A549 (cell line): ENCODE results near the gene TTC28. TPM values are rescaled to one million over a fixed set of nuclear protein-coding genes. Genes with fewer than 3 reads are reported as not detected.

Source experiments
- ATAC-seq, 2 experiments: fragments of 200-7000 bp in 1 of 2; fragments of >200 bp in 1 of 2; cut with Nextera tagmentation in 1 of 2; cut with Tn5 transposase in 1 of 2; 3 replicates each; pipeline versions ENCODE4 v1.8.0 to v1.9.1; 2018 to 2020; ENCODE audit warnings: mild to moderate bottlenecking in 1 of 2, moderate library complexity in 1 of 2
- CTCF ChIA-PET: fragments of 300-600 bp; sonication (Branson Sonifier 250); formaldehyde crosslinking; extraction: SDS; loops from one replicate; lab custom pipeline; 2021; ENCODE audit warnings: antibody characterized with exemption, inconsistent platforms; lab: Yijun Ruan, JAX
- POLR2A ChIA-PET: fragments of 350-600 bp; formaldehyde crosslinking; extraction: SDS; loops from one replicate; lab custom pipeline; 2021; ENCODE audit warnings: antibody characterized with exemption, inconsistent platforms; lab: Yijun Ruan, JAX
- DNase-seq, 2 experiments: peaks; one replicate each; pipeline versions ENCODE4 v3.0.0 to v3.0.0-alpha.2; 2011 to 2016; ENCODE audit warnings: low read depth in 1 of 2, low spot score in 1 of 2
- FAIRE-seq: peaks from 2 replicates; lab custom pipeline; 2011; peaks lifted over from hg19 to GRCh38; lab: Jason Lieb, UNC
- H3K27ac ChIP-seq, 2 experiments: fragments of >200 bp; sonication (Bioruptor Twin); formaldehyde crosslinking; 3 replicates each; pipeline ENCODE4 v1.5.1; 2016 to 2017
- H3K4me1 ChIP-seq: fragments of >200 bp; sonication (Bioruptor Twin); formaldehyde crosslinking; 3 replicates; pipeline ENCODE4 v1.6.1; 2016
- H3K4me2 ChIP-seq: fragments of >200 bp; sonication (Bioruptor Twin); formaldehyde crosslinking; 3 replicates; pipeline ENCODE4 v1.6.1; 2016
- H3K4me3 ChIP-seq: fragments of >200 bp; sonication (Bioruptor Twin); formaldehyde crosslinking; 3 replicates; pipeline ENCODE4 v1.5.1; 2016
- H3K9me3 ChIP-seq: fragments of >200 bp; sonication (Bioruptor Twin); formaldehyde crosslinking; 3 replicates; pipeline ENCODE4 v1.6.1; 2016
- ATOH8 ChIP-seq: fragments of 250-450 bp; sonication (Bioruptor Pico); IDR thresholded peaks from 2 replicates; pipeline ENCODE4 v1.5.0; 2020; ENCODE audit warnings: low read depth, mild to moderate bottlenecking, moderate library complexity
- CHD2 ChIP-seq: fragments of 150-350 bp; IDR thresholded peaks from 2 replicates; pipeline ENCODE4 v1.6.1; 2014; ENCODE audit warnings: low read length; ENCODE audit not compliant: partially characterized antibody
- CHD4 ChIP-seq: fragments of 200-600 bp; sonication (generic); IDR thresholded peaks from 2 replicates; pipeline ENCODE4 v1.6.1; 2016; ENCODE audit warnings: antibody characterized with exemption, mild to moderate bottlenecking, borderline replicate concordance
- CTCF ChIP-seq: fragments of >200 bp; sonication (Bioruptor Twin); formaldehyde crosslinking; IDR thresholded peaks from 3 replicates; pipeline ENCODE4 v1.5.1; 2016
- E2F6 ChIP-seq: IDR thresholded peaks from 2 replicates; pipeline ENCODE4 v1.6.1; 2012; ENCODE audit warnings: low read depth, borderline replicate concordance
- EHMT2 ChIP-seq: fragments of 200-600 bp; sonication (generic); IDR thresholded peaks from 2 replicates; pipeline ENCODE4 v1.6.1; 2016; ENCODE audit warnings: antibody characterized with exemption, low read depth, mild to moderate bottlenecking, moderate library complexity
- ELK1 ChIP-seq: fragments of 150-350 bp; IDR thresholded peaks from 2 replicates; pipeline ENCODE4 v1.6.1; 2014; ENCODE audit warnings: low read depth, mild to moderate bottlenecking, low read length
- EP300 ChIP-seq, 2 experiments: fragments of >200 bp; sonication (Bioruptor Twin); formaldehyde crosslinking; IDR thresholded peaks; 2 replicates in 1 of 2; 3 replicates in 1 of 2; pipeline ENCODE4 v1.6.1; 2016 to 2017
- FOSL2 ChIP-seq, 2 experiments: fragments of 450-650 bp in 1 of 2; fragments of >200 bp in 1 of 2; sonication (Bioruptor Twin) in 1 of 2; formaldehyde crosslinking; IDR thresholded peaks; 2 replicates each; pipeline versions ENCODE4 v1.5.0 to v1.6.1; 2016 to 2020; ENCODE audit warnings: mild to moderate bottlenecking in 1 of 2, moderate library complexity in 1 of 2
- GATA3 ChIP-seq: IDR thresholded peaks from 2 replicates; pipeline ENCODE4 v1.6.1; 2012; ENCODE audit warnings: borderline replicate concordance
- HES2 ChIP-seq: fragments of >200 bp; sonication (Bioruptor Twin); formaldehyde crosslinking; IDR thresholded peaks from 2 replicates; pipeline ENCODE4 v1.6.1; 2016
- HMGXB4 ChIP-seq: fragments of 250-450 bp; sonication (Bioruptor Pico); IDR thresholded peaks from 2 replicates; pipeline ENCODE4 v1.5.0; 2021; ENCODE audit warnings: mild to moderate bottlenecking, moderate library complexity, borderline replicate concordance
- HOXA7 ChIP-seq: fragments of 250-450 bp; sonication (Bioruptor Pico); IDR thresholded peaks from 2 replicates; pipeline ENCODE4 v1.5.0; 2020; ENCODE audit warnings: mild to moderate bottlenecking, moderate library complexity
- HOXB13 ChIP-seq: fragments of 250-450 bp; sonication (Bioruptor Pico); IDR thresholded peaks from 2 replicates; pipeline ENCODE4 v1.5.0; 2020; ENCODE audit warnings: low read depth, mild to moderate bottlenecking, moderate library complexity
- JUN ChIP-seq, 2 experiments: fragments of >200 bp; sonication (Bioruptor Twin); formaldehyde crosslinking; IDR thresholded peaks; 2 replicates in 1 of 2; 3 replicates in 1 of 2; pipeline ENCODE4 v1.6.1; 2016 to 2017
- KDM1A ChIP-seq: fragments of 200-600 bp; sonication (generic); IDR thresholded peaks from 2 replicates; pipeline ENCODE4 v1.6.1; 2016; ENCODE audit warnings: low read depth, mild to moderate bottlenecking
- KDM5A ChIP-seq: fragments of 200-600 bp; sonication (generic); IDR thresholded peaks from 2 replicates; pipeline ENCODE4 v1.6.1; 2016; ENCODE audit warnings: antibody characterized with exemption, mild to moderate bottlenecking
- MAFK ChIP-seq: fragments of 450-650 bp; IDR thresholded peaks from 2 replicates; pipeline ENCODE4 v1.6.1; 2014; ENCODE audit not compliant: partially characterized antibody
- NFE2L2 ChIP-seq: fragments of 150-350 bp; conservative IDR thresholded peaks from 2 replicates; pipeline ENCODE4 v1.6.1; 2014; ENCODE audit warnings: low read length
- NPAS2 ChIP-seq: fragments of 250-450 bp; sonication (Bioruptor Pico); IDR thresholded peaks from 2 replicates; pipeline ENCODE4 v1.8.0; 2022; ENCODE audit warnings: mild to moderate bottlenecking, moderate library complexity, borderline replicate concordance
- NR3C1 ChIP-seq: fragments of >200 bp; sonication (Bioruptor Twin); formaldehyde crosslinking; IDR thresholded peaks from 3 replicates; pipeline ENCODE4 v1.6.1; 2017
- POLR2A ChIP-seq: IDR thresholded peaks from 2 replicates; pipeline ENCODE4 v1.6.1; 2012; ENCODE audit warnings: mild to moderate bottlenecking, low read length
- RNF2 ChIP-seq: fragments of 200-600 bp; sonication (generic); IDR thresholded peaks from 2 replicates; pipeline ENCODE4 v1.6.1; 2016; ENCODE audit warnings: low read depth, mild to moderate bottlenecking, antibody characterized with exemption, moderate library complexity, borderline replicate concordance
- SMC3 ChIP-seq: fragments of >200 bp; sonication (Bioruptor Twin); formaldehyde crosslinking; IDR thresholded peaks from 3 replicates; pipeline ENCODE4 v1.6.1; 2018; ENCODE audit warnings: inconsistent platforms
- SREBF2 ChIP-seq: fragments of 450-650 bp; IDR thresholded peaks from 2 replicates; pipeline ENCODE4 v1.6.1; 2014; ENCODE audit warnings: mild to moderate bottlenecking, moderate library complexity
- TFCP2L1 ChIP-seq: fragments of 250-450 bp; sonication (Bioruptor Pico); IDR thresholded peaks from 2 replicates; pipeline ENCODE4 v1.5.0; 2021; ENCODE audit warnings: mild to moderate bottlenecking
- TP53 ChIP-seq: fragments of 250-450 bp; sonication (Bioruptor Pico); IDR thresholded peaks from 2 replicates; pipeline ENCODE4 v1.5.0; 2021; ENCODE audit warnings: mild to moderate bottlenecking, moderate library complexity
- ZC3H11A ChIP-seq: fragments of 450-650 bp; IDR thresholded peaks from 2 replicates; pipeline ENCODE4 v1.6.1; 2014; ENCODE audit warnings: antibody characterized with exemption, mild to moderate bottlenecking
- ZNF302 ChIP-seq: fragments of 250-450 bp; sonication (Bioruptor Pico); IDR thresholded peaks from 2 replicates; pipeline ENCODE4 v1.9.0; 2021; ENCODE audit warnings: inconsistent platforms, mild to moderate bottlenecking, moderate library complexity
- WGBS: methylation state at CpG from one replicate; pipeline ENCODE4 v1.1.6; 2017; ENCODE audit errors: missing lambda C conversion rate; 5-methylcytosine and 5-hydroxymethylcytosine counted together
- polyA plus RNA-seq, 4 experiments: library from polyadenylated mRNA; depleted of rRNA in 3 of 4; stranded (reverse); fragments of >200 nt; fragmentation: RNase III in 1 of 4; extraction: RNeasy Plus Mini Kit Qiagen cat#74134 plus additional on column Dnase treatment in 1 of 4; gene quantifications; 2 replicates in 3 of 4; 3 replicates in 1 of 4; pipeline ENCODE4 v1.2.3, GENCODE V29; 2011 to 2017

The TTC28 gene
- polyA plus RNA-seq, 2 of the 4 experiments (the other 2 are of a cell fraction): 2.6 to 3.8 TPM

- FAIRE-seq (no peak), ATAC-seq (no peak), DNase-seq (no peak)
- Histone ChIP-seq H3K4me2 (no peak overlapping the region), H3K4me1 (peaks cover 40% of the 10 kb centered on the region), H3K27ac (no peak overlapping the region), H3K9me3 (no peaks in the 10 kb centered on the region), H3K4me3 (no peak overlapping the region)
- 93% methylated on average over 1 of the region's 1 CpG for WGBS
- TF ChIP-seq MAFK: no peak
- TF ChIP-seq CHD2: no peak
- no peak for TF ChIP-seq TFCP2L1
- no peak for TF ChIP-seq NR3C1
- no peak for TF ChIP-seq ATOH8 (CRISPR knock-in tag)
- TF ChIP-seq GATA3: no peak
- TF ChIP-seq E2F6: no peak
- no peak for TF ChIP-seq HES2
- no peak for TF ChIP-seq TP53 (CRISPR knock-in tag)
- TF ChIP-seq HOXA7 (CRISPR knock-in tag): no peak
- no peak for TF ChIP-seq SREBF2
- TF ChIP-seq KDM5A: no peak
- no peak for TF ChIP-seq EHMT2
- TF ChIP-seq NFE2L2: no peak
- TF ChIP-seq RNF2: no peak
- no peak for TF ChIP-seq ZNF302 (CRISPR knock-in tag)
- TF ChIP-seq POLR2A: no peak
- TF ChIP-seq CHD4: no peak
- POLR2A ChIA-PET: no interaction called here
- CTCF ChIA-PET: no interaction called here
Observed at GRCh38 chr22:28428271-28428670, 251.4 kb downstream of the TTC28 start.

- ChIA-PET CTCF (no interaction called here), POLR2A (no interaction called here)
- 60% methylated on average over 3 of the region's 3 CpGs for WGBS
- Histone ChIP-seq H3K9me3 (no peaks in the 10 kb centered on the region), H3K4me1 (peaks cover 40% of the 10 kb centered on the region), H3K27ac (no peak overlapping the region), H3K4me3 (no peak overlapping the region), H3K4me2 (peak overlapping the region; percentile 20; the same call in 2 of the 3 replicates)
- no peak for DNase-seq
- no peak for FAIRE-seq
- ATAC-seq: no peak
- TF ChIP-seq NR3C1 (no peak), CTCF (no peak), HES2 (no peak), SMC3 (no peak), HOXB13 (CRISPR knock-in tag) (no peak), NPAS2 (CRISPR knock-in tag) (no peak), RNF2 (no peak), ZC3H11A (no peak), EP300 (IDR thresholded peaks at IDR 0.05) (no peak), ELK1 (no peak), FOSL2 (IDR thresholded peaks at IDR 0.05) (no peak), FOSL2 (CRISPR knock-in tag; IDR thresholded peaks at IDR 0.05) (no peak), HMGXB4 (no peak), KDM1A (no peak), JUN (IDR thresholded peaks at IDR 0.05) (no peak)
- TF ChIP-seq, all 56 proteins: peak for 0
Observed at GRCh38 chr22:28426346-28427132, 253.1 kb downstream of the TTC28 start.
